H9 (cell line): Measurements from ENCODE around the gene PFN3. TPM values are rescaled to one million over a fixed set of nuclear protein-coding genes. Genes with fewer than 3 reads are reported as not detected.
A peak's percentile ranks its signal among the peaks of the same experiment; 100 is the strongest.

Experiments
- DNase-seq: peaks from one replicate; pipeline ENCODE4 v3.0.0-alpha.2; 2017
- H2AFZ ChIP-seq: one replicate; pipeline ENCODE4 v1.6.1; 2013; ENCODE audit warnings: mild to moderate bottlenecking, low read length, control low read depth, moderate library complexity
- H2AK5ac ChIP-seq: 2 replicates; pipeline ENCODE4 v1.6.1; 2013; ENCODE audit warnings: low read length, control low read depth, mixed read lengths; ENCODE audit not compliant: insufficient read length
- H2BK120ac ChIP-seq: one replicate; pipeline ENCODE4 v1.6.1; 2013; ENCODE audit warnings: low read depth, mild to moderate bottlenecking, low read length, control low read depth, inconsistent platforms; ENCODE audit not compliant: poor library complexity, severe bottlenecking
- H2BK12ac ChIP-seq: 2 replicates; pipeline ENCODE4 v1.6.1; 2013; ENCODE audit warnings: low read length, control low read depth, mixed read lengths, low read depth; ENCODE audit not compliant: insufficient read length
- H2BK15ac ChIP-seq: 2 replicates; pipeline ENCODE4 v1.6.1; 2013; ENCODE audit warnings: low read depth, low read length, control low read depth
- H2BK20ac ChIP-seq: one replicate; pipeline ENCODE4 v1.6.1; 2013; ENCODE audit warnings: low read depth, mild to moderate bottlenecking, low read length, control low read depth, inconsistent platforms; ENCODE audit not compliant: poor library complexity, severe bottlenecking
- H2BK5ac ChIP-seq: 2 replicates; pipeline ENCODE4 v1.6.1; 2013; ENCODE audit warnings: low read length, control low read depth, mixed read lengths; ENCODE audit not compliant: insufficient read length
- H3K14ac ChIP-seq: 2 replicates; pipeline ENCODE4 v1.6.1; 2013; ENCODE audit warnings: low read length, control low read depth; ENCODE audit not compliant: insufficient read depth
- H3K18ac ChIP-seq: 2 replicates; pipeline ENCODE4 v1.6.1; 2013; ENCODE audit warnings: low read depth, mild to moderate bottlenecking, mixed read lengths, low read length, control low read depth; ENCODE audit not compliant: insufficient read length
- H3K23ac ChIP-seq: 2 replicates; pipeline ENCODE4 v1.6.1; 2013; ENCODE audit warnings: low read length, control low read depth, mixed read lengths, low read depth; ENCODE audit not compliant: insufficient read length
- H3K23me2 ChIP-seq: 2 replicates; pipeline ENCODE4 v1.6.1; 2013; ENCODE audit warnings: low read depth, mild to moderate bottlenecking, mixed read lengths, low read length, control low read depth; ENCODE audit not compliant: insufficient read length, poor library complexity, severe bottlenecking
- H3K27ac ChIP-seq: 2 replicates; pipeline ENCODE4 v1.5.1; 2013; ENCODE audit warnings: low read length, control low read depth, mixed read lengths, low read depth; ENCODE audit not compliant: insufficient read length
- H3K27me3 ChIP-seq: 2 replicates; pipeline ENCODE4 v1.6.1; 2013; ENCODE audit warnings: low read length, control low read depth, inconsistent platforms; ENCODE audit not compliant: insufficient read depth
- H3K4ac ChIP-seq: 2 replicates; pipeline ENCODE4 v1.6.1; 2013; ENCODE audit warnings: low read depth, mild to moderate bottlenecking, control low read depth, inconsistent platforms, low read length, moderate library complexity
- H3K4me1 ChIP-seq: 2 replicates; pipeline ENCODE4 v1.6.1; 2013; ENCODE audit warnings: low read length, control low read depth, inconsistent platforms; ENCODE audit not compliant: insufficient read depth
- H3K4me2 ChIP-seq: 2 replicates; pipeline ENCODE4 v1.6.1; 2013; ENCODE audit warnings: low read length, control low read depth, mixed read lengths; ENCODE audit not compliant: insufficient read length, insufficient read depth
- H3K56ac ChIP-seq: 2 replicates; pipeline ENCODE4 v1.6.1; 2013; ENCODE audit warnings: low read depth, mild to moderate bottlenecking, mixed read lengths, low read length, control low read depth; ENCODE audit not compliant: insufficient read length
- H3K79me1 ChIP-seq: 2 replicates; pipeline ENCODE4 v1.6.1; 2013; ENCODE audit warnings: low read depth, mild to moderate bottlenecking, moderate library complexity, low read length, control low read depth, inconsistent platforms; ENCODE audit not compliant: insufficient read depth, poor library complexity, severe bottlenecking
- H3K79me2 ChIP-seq: 2 replicates; pipeline ENCODE4 v1.6.1; 2013; ENCODE audit warnings: low read length, control low read depth, inconsistent platforms; ENCODE audit not compliant: insufficient read depth
- H3K9ac ChIP-seq: 2 replicates; pipeline ENCODE4 v1.6.1; 2013; ENCODE audit warnings: low read length, control low read depth, mixed read lengths; ENCODE audit not compliant: insufficient read length; ENCODE audit errors: extremely low read depth
- H3K9me3 ChIP-seq: one replicate; pipeline ENCODE4 v1.6.1; 2013; ENCODE audit warnings: low read depth, low read length, inconsistent platforms; ENCODE audit not compliant: control insufficient read depth
- H3T11ph ChIP-seq: one replicate; pipeline ENCODE4 v1.6.1; 2013; ENCODE audit warnings: mild to moderate bottlenecking, low read length, control low read depth, inconsistent platforms
- H4K20me1 ChIP-seq: one replicate; pipeline ENCODE4 v1.6.1; 2013; ENCODE audit not compliant: control insufficient read depth, insufficient read length, insufficient read depth
- H4K5ac ChIP-seq: 2 replicates; pipeline ENCODE4 v1.6.1; 2013; ENCODE audit warnings: low read depth, mild to moderate bottlenecking, mixed read lengths, low read length, control low read depth; ENCODE audit not compliant: insufficient read length
- H4K8ac ChIP-seq: replicated peaks from 2 replicates; pipeline ENCODE4 v1.6.1; 2013; ENCODE audit warnings: low read length, control low read depth, mixed read lengths, low read depth; ENCODE audit not compliant: insufficient read length
- H4K91ac ChIP-seq: 2 replicates; pipeline ENCODE4 v1.6.1; 2013; ENCODE audit warnings: low read depth, mild to moderate bottlenecking, moderate library complexity, mixed read lengths, low read length, control low read depth; ENCODE audit not compliant: insufficient read length
- H3K27ac Mint-ChIP-seq, 3 experiments: 2 replicates in 2 of 3; 3 replicates in 1 of 3; pipeline ENCODE4 v1.8.0; 2020 to 2021; ENCODE audit warnings: mixed read lengths in 3 of 3, mild to moderate bottlenecking in 1 of 3, moderate library complexity in 1 of 3
- H3K27me3 Mint-ChIP-seq: 2 replicates; pipeline ENCODE4 v1.8.0; 2021; ENCODE audit warnings: low read depth, mild to moderate bottlenecking, moderate library complexity, mixed read lengths
- H3K36me3 Mint-ChIP-seq, 3 experiments: 2 replicates in 2 of 3; 3 replicates in 1 of 3; pipeline ENCODE4 v1.8.0; 2020 to 2021; ENCODE audit warnings: low read depth in 3 of 3, mixed read lengths in 3 of 3; ENCODE audit not compliant: insufficient read depth in 1 of 3
- H3K4me1 Mint-ChIP-seq, 2 experiments: 2 replicates each; pipeline ENCODE4 v1.8.0; 2020; ENCODE audit warnings: mixed read lengths in 2 of 2
- H3K4me3 Mint-ChIP-seq, 2 experiments: 2 replicates in 1 of 2; 3 replicates in 1 of 2; pipeline ENCODE4 v1.8.0; 2020 to 2021; ENCODE audit warnings: mild to moderate bottlenecking in 2 of 2, mixed read lengths in 2 of 2, moderate library complexity in 1 of 2
- H3K9me3 Mint-ChIP-seq, 2 experiments: 2 replicates in 1 of 2; 3 replicates in 1 of 2; pipeline ENCODE4 v1.8.0; 2020; ENCODE audit warnings: mild to moderate bottlenecking in 2 of 2, mixed read lengths in 2 of 2, moderate library complexity in 1 of 2
- WGBS: extraction: QIAGEN DNeasy Blood & Tissue Kit; methylation state at CpG from one replicate; pipeline ENCODE4 v1.1.7; 2013; ENCODE audit warnings: missing lambda C conversion rate, low lambda C conversion rate, mixed read lengths; ENCODE audit not compliant: insufficient read length; ENCODE audit errors: extremely low coverage; 5-methylcytosine and 5-hydroxymethylcytosine counted together
- total RNA-seq: library from RNA; stranded (reverse); gene quantifications from 2 replicates; pipeline ENCODE4 v1.2.1, GENCODE V29; 2021
- TF ChIP-seq, protein P1 (sequence below): fragments of 200-600 bp; sonication (generic); conservative IDR thresholded peaks from 3 replicates; pipeline ENCODE4 v1.8.0; 2021; ENCODE audit warnings: antibody characterized with exemption, mild to moderate bottlenecking

Gene PFN3
- total RNA-seq, 1 experiment from 2014 or later, result not detected

DNA sequence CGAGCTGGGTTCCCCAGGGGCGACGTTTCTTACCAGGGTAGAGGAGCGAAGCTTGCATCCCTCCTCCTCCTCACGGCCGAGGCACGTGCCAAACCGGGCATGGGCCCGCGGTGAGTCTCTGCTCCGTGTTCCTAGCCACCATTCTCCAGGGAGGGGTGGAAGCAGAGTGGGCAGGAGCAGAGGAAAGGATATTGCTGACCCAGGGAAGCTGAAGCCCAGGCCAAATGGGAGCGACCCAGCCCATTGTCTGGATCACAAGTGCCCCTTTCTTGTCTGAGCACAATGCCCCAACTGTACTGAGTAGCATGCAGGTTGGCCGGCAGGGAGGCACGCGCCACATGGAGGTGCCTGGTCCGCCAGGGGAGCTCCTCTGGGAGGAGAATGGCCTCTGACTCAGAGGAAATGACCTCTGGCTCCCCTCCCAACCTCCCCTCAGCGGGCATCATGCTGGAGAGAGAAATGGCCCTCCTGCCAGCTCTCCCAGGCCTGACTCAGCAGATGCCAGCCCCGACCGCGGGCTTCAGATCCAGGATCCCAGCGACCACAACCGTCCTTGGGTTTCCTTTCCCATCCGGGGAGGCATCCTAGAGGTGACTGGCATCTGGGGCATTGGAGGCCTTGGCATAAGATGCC lies 47.3 kb upstream of the PFN3 start:
- Mint-ChIP-seq H3K4me3 (peak overlapping the region; percentile 65 to 70), H3K27me3 (peaks cover 36% of the 10 kb centered on the region), H3K36me3 (peaks cover 0 to 12% (median 6%) of the 10 kb centered on the region in 3 experiments; a peak in 5 of 7 replicates), H3K27ac (peak overlapping the region in 1 of 3 experiments; percentile 85; a peak in 2 of 7 replicates), H3K4me1 (peaks cover 43 to 50% of the 10 kb centered on the region in 2 experiments), H3K9me3 (no peaks in the 10 kb centered on the region)
- peak overlapping the region; percentile 81 for H3K14ac ChIP-seq
- no peak overlapping the region for H3K9ac ChIP-seq
- peak; percentile 87 for DNase-seq
- no peak overlapping the region for H2BK15ac ChIP-seq
- peak overlapping the region; percentile 29 for H4K5ac ChIP-seq
- no peak overlapping the region for H4K8ac ChIP-seq
- no peak overlapping the region for H4K91ac ChIP-seq
- no peak overlapping the region; the same call in 1 of the 2 replicates for H3K4ac ChIP-seq
- peaks cover 7% of the 10 kb centered on the region for H3K23me2 ChIP-seq
- no peak overlapping the region for H2AFZ ChIP-seq
- no peak overlapping the region for H3K56ac ChIP-seq
- H3K79me1 ChIP-seq, result no peaks in the 10 kb centered on the region
- no peak overlapping the region for H3K27ac ChIP-seq
- H3K4me2 ChIP-seq, result peak overlapping the region; percentile 66
- no peaks in the 10 kb centered on the region for H3K79me2 ChIP-seq
- H2BK20ac ChIP-seq, result no peak overlapping the region
- no peak overlapping the region for H2AK5ac ChIP-seq
- TF ChIP-seq, protein P1, sequence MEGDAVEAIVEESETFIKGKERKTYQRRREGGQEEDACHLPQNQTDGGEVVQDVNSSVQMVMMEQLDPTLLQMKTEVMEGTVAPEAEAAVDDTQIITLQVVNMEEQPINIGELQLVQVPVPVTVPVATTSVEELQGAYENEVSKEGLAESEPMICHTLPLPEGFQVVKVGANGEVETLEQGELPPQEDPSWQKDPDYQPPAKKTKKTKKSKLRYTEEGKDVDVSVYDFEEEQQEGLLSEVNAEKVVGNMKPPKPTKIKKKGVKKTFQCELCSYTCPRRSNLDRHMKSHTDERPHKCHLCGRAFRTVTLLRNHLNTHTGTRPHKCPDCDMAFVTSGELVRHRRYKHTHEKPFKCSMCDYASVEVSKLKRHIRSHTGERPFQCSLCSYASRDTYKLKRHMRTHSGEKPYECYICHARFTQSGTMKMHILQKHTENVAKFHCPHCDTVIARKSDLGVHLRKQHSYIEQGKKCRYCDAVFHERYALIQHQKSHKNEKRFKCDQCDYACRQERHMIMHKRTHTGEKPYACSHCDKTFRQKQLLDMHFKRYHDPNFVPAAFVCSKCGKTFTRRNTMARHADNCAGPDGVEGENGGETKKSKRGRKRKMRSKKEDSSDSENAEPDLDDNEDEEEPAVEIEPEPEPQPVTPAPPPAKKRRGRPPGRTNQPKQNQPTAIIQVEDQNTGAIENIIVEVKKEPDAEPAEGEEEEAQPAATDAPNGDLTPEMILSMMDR, result no peak
- no peak overlapping the region for H2BK5ac ChIP-seq
- H3K4me1 ChIP-seq, result no peaks in the 10 kb centered on the region; the same call in 1 of the 2 replicates
- H3K18ac ChIP-seq, result peak overlapping the region; percentile 61
- H2BK120ac ChIP-seq, result no peak overlapping the region
- H3K27me3 ChIP-seq, result no peaks in the 10 kb centered on the region; the same call in 1 of the 2 replicates
- H4K20me1 ChIP-seq, result no peaks in the 10 kb centered on the region
- H3K23ac ChIP-seq, result no peak overlapping the region
- H3T11ph ChIP-seq, result no peak overlapping the region
- H2BK12ac ChIP-seq, result no peak overlapping the region
- no peaks in the 10 kb centered on the region for H3K9me3 ChIP-seq
- no CpG with 5 or more reads among the region's 23 CpGs for WGBS
